Endothelial cell of umbilical vein (primary cell): ENCODE measurements around the gene RIMBP2.

ENCODE experiments used
- POLR2AphosphoS5 ChIP-seq: IDR thresholded peaks from 2 replicates; pipeline ENCODE4 v1.6.1; 2012; ENCODE audit warnings: low read depth, mild to moderate bottlenecking, control low read depth, low read length, moderate library complexity; ENCODE audit not compliant: insufficient read depth
- TF ChIP-seq, protein P1 (sequence below), 2 donors: IDR thresholded peaks; 1 replicate in 1 of 2; 2 replicates in 1 of 2; pipeline ENCODE4 v1.5.1; 2011; ENCODE audit warnings: low read length in 2 of 2, mild to moderate bottlenecking in 2 of 2, moderate library complexity in 2 of 2, control low read depth in 1 of 2, inconsistent platforms in 1 of 2, low read depth in 1 of 2; ENCODE audit not compliant: insufficient read depth in 1 of 2; ENCODE audit errors: extremely low read depth in 1 of 2

- TF ChIP-seq POLR2AphosphoS5: no peak
- TF ChIP-seq, protein P1, sequence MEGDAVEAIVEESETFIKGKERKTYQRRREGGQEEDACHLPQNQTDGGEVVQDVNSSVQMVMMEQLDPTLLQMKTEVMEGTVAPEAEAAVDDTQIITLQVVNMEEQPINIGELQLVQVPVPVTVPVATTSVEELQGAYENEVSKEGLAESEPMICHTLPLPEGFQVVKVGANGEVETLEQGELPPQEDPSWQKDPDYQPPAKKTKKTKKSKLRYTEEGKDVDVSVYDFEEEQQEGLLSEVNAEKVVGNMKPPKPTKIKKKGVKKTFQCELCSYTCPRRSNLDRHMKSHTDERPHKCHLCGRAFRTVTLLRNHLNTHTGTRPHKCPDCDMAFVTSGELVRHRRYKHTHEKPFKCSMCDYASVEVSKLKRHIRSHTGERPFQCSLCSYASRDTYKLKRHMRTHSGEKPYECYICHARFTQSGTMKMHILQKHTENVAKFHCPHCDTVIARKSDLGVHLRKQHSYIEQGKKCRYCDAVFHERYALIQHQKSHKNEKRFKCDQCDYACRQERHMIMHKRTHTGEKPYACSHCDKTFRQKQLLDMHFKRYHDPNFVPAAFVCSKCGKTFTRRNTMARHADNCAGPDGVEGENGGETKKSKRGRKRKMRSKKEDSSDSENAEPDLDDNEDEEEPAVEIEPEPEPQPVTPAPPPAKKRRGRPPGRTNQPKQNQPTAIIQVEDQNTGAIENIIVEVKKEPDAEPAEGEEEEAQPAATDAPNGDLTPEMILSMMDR (IDR thresholded peaks at IDR 0.05; ENCODE audit: extremely low read depth in 1 of 2, insufficient read depth in 1 of 2, low read depth in 1 of 2, low read length in 2 of 2): no peak
These were observed 125.4 kb downstream of the RIMBP2 start for GRCh38 chr12:130590685-130591084.
